HT1080 (cell line): ENCODE results near the gene VSX1. TPM values are rescaled to one million over a fixed set of nuclear protein-coding genes. Genes with fewer than 3 reads are reported as not detected.
A peak's percentile ranks its signal among the peaks of the same experiment; 100 is the strongest.

Source experiments
- DNase-seq: peaks from one replicate; pipeline ENCODE4 v3.0.0-alpha.2; 2015; ENCODE audit warnings: low read depth
- polyA plus RNA-seq, 2 experiments: library from polyadenylated mRNA; depleted of rRNA; stranded (reverse); fragments of >200 nt; gene quantifications; 2 replicates each; pipeline ENCODE4 v1.2.3, GENCODE V29; 2015
- total RNA-seq: library from RNA; depleted of rRNA; stranded (reverse); fragments of >200 nt; shearing (Covaris generic); gene quantifications from 2 replicates; pipeline ENCODE4 v1.2.3, GENCODE V29; 2014; rRNA removed

The VSX1 gene
- total RNA-seq, result not detected in 2 replicates
- 0.05 and 0.10 TPM in 2 replicates for polyA plus RNA-seq (2015; cell fraction: cytosol; rRNA removed)
- not detected in 2 replicates for polyA plus RNA-seq (2015; cell fraction: nucleus; rRNA removed)

GRCh38 chr20:25081730-25082497 is at the start of gene VSX1:
Gene VSX1 (minus strand): TSS chr20:25082141. CDS start chr20:25082096, 45 bp downstream.
- DNase-seq, result no peak

DNA sequence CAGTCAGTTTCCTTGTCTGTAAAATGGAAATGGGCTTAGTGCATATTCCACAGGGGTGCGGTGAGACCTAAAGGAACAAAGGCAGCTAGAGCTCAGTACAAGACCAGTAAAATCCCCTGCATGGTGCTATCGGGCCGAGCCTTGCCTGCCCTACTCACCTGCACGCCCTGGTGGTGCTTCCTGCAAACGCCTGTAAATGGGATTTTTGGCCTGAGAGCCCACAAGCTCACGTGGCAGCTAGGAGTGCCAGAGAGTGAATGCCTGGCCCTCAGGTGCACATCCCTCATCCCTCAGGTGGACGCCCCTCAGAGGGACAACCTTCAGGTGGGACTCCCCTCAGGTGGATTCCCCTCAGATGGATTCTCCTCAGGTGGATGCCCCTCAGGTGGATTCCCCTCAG is 48.0 kb upstream of the VSX1 start:
- no peak for DNase-seq

- DNase-seq, result no peak
These were observed 47.5 kb upstream of the VSX1 start for GRCh38 chr20:25129428-25129827.

DNA sequence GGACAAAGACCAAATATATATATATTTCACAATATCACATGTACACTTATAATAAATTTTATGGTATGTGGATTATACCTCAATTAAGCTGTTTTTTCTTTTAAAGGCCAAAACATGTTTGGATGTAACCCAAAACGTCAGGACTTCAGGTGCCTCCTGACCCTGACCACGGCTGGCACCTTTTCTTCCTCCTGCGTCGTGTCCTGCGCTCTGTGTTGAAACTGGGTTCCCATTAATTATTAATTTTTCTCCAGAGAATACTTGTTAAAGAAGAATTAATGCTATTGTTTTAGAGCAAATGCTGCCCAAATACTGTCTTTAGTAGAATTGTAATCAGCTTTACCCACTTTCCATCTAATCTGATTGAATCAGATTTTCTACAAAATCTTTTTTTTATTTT is 46.7 kb upstream of the VSX1 start:
- DNase-seq, result no peak

GRCh38 chr20:25127761-25128537 is 46.0 kb upstream of the VSX1 start:
- DNase-seq, result no peak

- DNase-seq, result no peak
These were observed 44.5 kb upstream of the VSX1 start for GRCh38 chr20:25126204-25127029.

DNA sequence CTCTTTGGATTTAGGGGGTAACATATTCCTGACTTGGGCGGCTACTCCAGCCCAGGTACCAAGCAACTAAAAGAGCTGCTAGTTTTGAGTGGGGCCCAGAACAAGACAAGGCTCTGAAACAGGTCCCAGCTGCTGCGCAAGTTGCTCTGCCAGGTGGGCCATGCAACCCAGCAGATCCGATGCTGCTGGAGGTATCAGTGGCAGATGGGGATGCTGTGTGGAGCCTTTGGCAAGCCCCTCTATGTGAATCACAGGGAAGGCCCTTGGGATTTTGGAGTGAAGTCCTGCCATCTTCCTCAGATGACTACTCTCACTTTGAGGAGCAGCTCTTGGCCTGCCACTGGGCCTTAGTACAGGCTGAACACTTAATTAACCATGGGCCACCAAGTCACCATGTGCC is 43.7 kb upstream of the VSX1 start:
- no peak for DNase-seq

DNA sequence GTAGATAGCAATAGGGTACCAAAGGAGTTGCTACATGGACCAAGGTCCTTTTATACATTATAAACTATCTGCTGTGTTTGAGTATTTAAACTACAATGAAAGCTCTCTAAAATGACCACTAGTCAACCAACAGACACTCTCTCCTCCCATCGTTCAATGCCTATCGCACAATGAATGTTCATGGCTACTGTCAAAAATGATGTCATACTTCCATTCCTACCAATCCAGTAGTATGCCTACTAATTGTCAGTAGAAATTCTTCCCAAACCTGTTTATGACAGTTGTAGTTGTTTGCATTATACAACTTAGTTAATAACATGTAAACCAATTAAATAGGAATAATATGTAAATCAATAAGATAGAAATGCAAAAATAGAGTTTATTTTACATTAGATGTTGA is 39.0 kb upstream of the VSX1 start:
- no peak for DNase-seq

- DNase-seq, result no peak
These were observed 38.5 kb upstream of the VSX1 start for GRCh38 chr20:25120457-25120856.

DNA sequence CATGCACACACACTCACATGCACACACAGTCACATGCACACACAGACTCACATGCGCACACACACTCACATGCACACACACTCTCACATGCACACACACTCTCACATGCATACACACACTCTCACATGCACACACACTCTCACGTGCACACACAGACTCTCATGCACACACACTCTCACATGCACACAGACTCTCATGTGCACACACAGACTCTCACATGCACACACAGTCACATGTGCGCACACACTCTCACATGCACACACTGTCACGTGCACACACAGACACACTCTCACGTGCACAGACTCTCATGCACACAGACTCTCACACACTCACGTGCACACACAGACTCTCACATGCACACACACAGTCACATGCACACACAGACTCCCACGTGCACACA is 36.6 kb upstream of the VSX1 start:
- DNase-seq, result no peak

- no peak for DNase-seq
These were observed 36.0 kb upstream of the VSX1 start for GRCh38 chr20:25117990-25118389.

GRCh38 chr20:25116739-25117458 is 35.0 kb upstream of the VSX1 start:
- DNase-seq, result no peak

GRCh38 chr20:25103526-25103925 is 21.6 kb upstream of the VSX1 start:
- DNase-seq, result no peak

DNA sequence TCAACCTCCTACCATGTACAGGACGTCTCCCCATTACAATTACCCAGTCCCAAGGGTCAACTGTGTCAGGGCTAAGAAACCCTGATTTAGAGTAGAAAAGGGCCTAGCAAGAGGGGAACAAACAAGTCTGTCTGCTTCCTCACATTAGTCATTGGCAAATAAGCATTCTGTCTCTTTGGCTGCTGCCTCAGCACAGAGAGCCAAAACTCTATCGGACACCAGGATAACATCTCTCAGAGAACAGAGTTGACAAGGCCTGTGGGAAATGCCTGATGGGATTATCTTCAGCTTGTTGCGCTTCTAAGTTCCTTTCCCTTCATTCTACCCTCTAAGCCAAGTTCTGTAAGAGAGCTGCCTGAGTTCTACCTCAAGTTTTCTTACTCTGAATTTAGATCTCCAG is 19.0 kb upstream of the VSX1 start:
- no peak for DNase-seq

DNA sequence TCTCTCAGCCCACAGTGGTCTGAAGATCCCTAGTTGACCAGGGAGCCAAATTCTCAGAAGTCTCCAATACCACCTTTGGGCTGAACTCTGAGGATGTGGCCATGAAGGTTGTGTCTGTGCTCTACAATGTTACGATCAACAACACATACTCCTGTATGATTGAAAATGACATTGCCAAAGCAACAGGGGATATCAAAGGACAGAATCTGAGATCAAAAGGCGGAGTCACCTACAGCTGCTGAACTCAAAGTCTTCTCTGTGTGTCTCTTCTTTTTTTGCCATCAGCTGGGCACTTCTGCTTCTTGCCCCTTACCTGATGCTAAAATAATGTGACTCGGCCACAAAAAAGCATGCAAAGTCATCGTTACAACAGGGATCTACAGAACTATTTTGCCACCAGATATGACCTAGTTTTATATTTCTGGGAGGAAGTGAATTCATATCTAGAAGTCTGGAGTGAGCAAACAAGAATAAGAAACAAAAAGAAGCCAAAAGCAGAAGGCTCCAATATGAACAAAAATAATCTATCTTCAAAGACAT is 17.7 kb upstream of the VSX1 start:
- DNase-seq, result no peak

DNA sequence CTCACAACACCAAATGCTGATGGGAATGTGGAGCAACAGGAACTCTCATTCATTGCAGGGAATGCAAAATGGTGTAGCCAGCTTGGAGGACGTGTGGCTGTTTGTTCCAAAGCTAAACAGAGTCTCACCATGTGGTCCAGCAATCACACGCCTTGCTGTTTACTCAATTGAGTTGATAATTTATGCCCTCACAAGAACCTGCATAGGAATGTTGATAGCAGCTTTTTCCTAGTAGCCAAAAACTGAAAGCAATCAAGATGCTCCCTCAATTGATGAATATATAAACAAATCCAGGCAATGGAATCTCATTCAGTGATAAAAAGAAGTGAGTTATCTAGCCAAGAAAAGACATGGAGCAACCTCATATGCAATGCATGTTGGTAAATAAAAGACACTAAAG is 15.6 kb upstream of the VSX1 start:
- DNase-seq, result no peak

DNA sequence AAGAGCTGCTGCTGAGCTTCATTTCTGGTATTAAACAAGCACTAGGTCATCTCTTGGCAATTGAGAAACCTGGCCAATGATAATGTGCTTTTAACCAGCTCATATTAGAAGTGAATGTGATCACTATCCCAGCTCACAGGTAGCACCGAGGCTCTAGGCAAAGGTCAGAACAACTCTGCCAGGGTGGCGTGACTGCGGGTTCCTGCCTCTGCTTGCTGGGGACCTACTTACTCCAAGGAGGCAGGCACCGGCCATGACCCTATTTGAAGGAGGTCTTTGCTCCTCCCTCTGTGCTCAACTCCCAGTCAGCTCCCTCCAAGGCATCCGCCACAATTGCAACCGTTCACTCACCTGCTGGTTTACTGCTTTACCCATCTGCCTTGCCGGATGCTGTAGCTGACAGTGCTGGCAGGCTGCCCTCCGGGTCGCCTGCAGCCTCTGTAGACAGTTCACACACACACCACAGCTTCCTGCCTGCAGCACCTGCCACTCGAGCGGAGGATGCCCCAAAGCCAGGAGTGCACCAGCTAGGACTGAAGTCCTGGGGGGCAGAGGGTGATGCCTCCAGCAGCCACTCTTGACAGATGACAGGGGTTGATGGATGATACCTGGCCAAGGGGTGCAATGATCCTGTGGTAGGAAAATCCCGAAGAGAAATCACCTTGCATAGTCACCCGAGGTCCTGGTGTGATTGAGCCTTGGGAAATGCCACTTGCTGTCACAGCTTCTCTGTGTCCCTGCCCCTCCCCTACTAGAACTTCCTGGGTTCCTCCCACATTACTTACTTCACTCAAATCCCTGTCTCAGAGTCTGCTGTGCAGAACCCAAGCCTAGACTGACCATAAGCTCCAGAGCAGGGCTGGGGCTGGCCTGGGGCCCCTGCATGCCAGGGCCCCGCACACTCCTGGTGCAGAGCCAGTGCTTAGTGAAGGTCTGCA is 8.8 kb upstream of the VSX1 start:
- peak; percentile 38 for DNase-seq

GRCh38 chr20:25089662-25090061 is 7.7 kb upstream of the VSX1 start:
- DNase-seq, result no peak

GRCh38 chr20:25089096-25089495 is 7.2 kb upstream of the VSX1 start:
- DNase-seq, result no peak

DNA sequence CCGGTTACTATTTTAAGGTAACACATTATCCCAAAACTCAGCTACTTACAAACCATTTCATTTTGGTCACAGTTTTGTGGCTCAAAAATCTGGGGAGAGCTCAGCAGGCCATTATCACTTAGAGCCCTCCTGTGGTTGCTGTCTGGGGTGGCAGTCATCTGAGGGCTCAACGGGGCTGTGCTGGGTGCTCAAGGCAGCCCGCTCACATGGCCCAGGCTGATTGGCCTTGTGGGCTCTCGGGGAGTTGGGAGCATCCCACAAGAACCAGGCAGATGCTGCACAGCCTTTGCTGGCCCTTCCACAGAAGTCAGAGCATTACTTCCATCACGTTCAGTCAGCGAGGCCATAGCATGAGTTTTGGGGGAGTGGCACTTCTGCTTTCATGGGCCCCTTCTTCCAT is 6.3 kb upstream of the VSX1 start:
- no peak for DNase-seq
